ENCODE data around the gene DYNLRB2.

Gene DYNLRB2

DNA sequence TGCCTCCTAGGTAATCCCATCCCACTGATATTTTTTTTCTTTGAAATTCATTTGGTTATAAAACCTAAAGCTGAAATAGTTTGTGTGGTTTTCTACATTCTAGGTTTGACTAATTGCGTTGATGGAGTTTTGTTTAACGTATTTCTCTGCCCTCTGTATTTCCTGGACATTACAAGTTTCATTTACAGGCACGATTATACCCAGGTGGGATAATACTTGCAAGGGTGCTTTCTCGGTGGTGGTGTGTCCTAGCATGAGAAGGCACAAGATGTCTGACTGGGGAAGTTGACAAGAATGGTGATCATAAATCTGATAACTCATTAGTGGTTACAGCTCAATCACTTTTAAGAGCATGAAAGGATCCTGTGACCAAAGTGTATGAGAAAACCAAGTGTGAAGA, 45.0 kb downstream of the DYNLRB2 start:
- TF ChIP-seq, protein P1, sequence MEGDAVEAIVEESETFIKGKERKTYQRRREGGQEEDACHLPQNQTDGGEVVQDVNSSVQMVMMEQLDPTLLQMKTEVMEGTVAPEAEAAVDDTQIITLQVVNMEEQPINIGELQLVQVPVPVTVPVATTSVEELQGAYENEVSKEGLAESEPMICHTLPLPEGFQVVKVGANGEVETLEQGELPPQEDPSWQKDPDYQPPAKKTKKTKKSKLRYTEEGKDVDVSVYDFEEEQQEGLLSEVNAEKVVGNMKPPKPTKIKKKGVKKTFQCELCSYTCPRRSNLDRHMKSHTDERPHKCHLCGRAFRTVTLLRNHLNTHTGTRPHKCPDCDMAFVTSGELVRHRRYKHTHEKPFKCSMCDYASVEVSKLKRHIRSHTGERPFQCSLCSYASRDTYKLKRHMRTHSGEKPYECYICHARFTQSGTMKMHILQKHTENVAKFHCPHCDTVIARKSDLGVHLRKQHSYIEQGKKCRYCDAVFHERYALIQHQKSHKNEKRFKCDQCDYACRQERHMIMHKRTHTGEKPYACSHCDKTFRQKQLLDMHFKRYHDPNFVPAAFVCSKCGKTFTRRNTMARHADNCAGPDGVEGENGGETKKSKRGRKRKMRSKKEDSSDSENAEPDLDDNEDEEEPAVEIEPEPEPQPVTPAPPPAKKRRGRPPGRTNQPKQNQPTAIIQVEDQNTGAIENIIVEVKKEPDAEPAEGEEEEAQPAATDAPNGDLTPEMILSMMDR (conservative IDR thresholded peaks at IDR 0.05; ENCODE audit: low read length), result no peak
- no peak for TF ChIP-seq EZH2phosphoT487 (IDR thresholded peaks at IDR 0.05; ENCODE audit: borderline replicate concordance)
- no peak overlapping the region for H3K4me3 ChIP-seq (ENCODE audit: low read length, poor library complexity, severe bottlenecking)
- H3K36me3 ChIP-seq (ENCODE audit: insufficient read depth, low read length), result no peaks in the 10 kb centered on the region
- no peaks in the 10 kb centered on the region for H3K79me2 ChIP-seq (ENCODE audit: insufficient read depth, low read length)
- no peak overlapping the region for H3K4me2 ChIP-seq (ENCODE audit: low read depth, low read length, poor library complexity, severe bottlenecking)
- no peaks in the 10 kb centered on the region for H4K20me1 ChIP-seq (ENCODE audit: insufficient read depth, low read length, poor library complexity, severe bottlenecking)
- no peak overlapping the region for H2AFZ ChIP-seq (ENCODE audit: low read length)
- H3K9me3 ChIP-seq (ENCODE audit: insufficient read depth, low read depth, low read length), result no peaks in the 10 kb centered on the region
- H3K27me3 ChIP-seq (ENCODE audit: insufficient read depth, low read length, poor library complexity, severe bottlenecking), result no peaks in the 10 kb centered on the region
- no peaks in the 10 kb centered on the region for H3K9me2 ChIP-seq (replicated peaks; ENCODE audit: low read depth, low read length)
- H3K4me1 ChIP-seq (ENCODE audit: insufficient read depth, low read length, poor library complexity, severe bottlenecking), result peaks cover 18% of the 10 kb centered on the region
- H3K9ac ChIP-seq (ENCODE audit: low read depth, low read length, poor library complexity, severe bottlenecking), result no peak overlapping the region
- H3F3A ChIP-seq (ENCODE audit: low read depth), result no peaks in the 10 kb centered on the region

DNA sequence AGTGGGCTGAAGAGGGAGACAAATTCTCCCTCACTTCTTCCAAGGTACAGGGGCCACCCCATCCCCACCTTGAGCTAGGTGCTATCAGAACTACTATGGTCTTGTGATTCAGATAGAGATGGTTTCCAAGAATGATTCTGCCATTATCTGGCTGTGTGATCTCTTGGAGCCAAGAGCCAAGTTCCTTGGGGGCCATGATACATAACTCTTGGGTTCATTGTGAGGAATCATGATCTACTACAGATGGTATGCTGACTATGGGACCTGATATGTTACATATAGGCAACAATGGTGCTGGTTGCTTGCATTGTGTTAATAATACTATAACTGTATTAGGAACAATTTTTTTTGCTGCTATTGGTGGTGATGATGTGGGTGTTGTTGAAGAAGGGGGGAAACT, 45.7 kb downstream of the DYNLRB2 start:
- Histone ChIP-seq H3K4me1 (ENCODE audit: insufficient read depth, low read length, poor library complexity, severe bottlenecking) (peaks cover 19% of the 10 kb centered on the region), H2AFZ (ENCODE audit: low read length) (no peak overlapping the region), H3K9ac (ENCODE audit: low read depth, low read length, poor library complexity, severe bottlenecking) (no peak overlapping the region), H3F3A (ENCODE audit: low read depth) (0 out of 2 replicates have a peak, but pooled peaks cover 3% of the 10 kb centered on the region), H3K27me3 (ENCODE audit: insufficient read depth, low read length, poor library complexity, severe bottlenecking) (no peaks in the 10 kb centered on the region), H3K36me3 (ENCODE audit: insufficient read depth, low read length) (no peaks in the 10 kb centered on the region), H3K9me2 (replicated peaks; ENCODE audit: low read depth, low read length) (no peaks in the 10 kb centered on the region), H4K20me1 (ENCODE audit: insufficient read depth, low read length, poor library complexity, severe bottlenecking) (no peaks in the 10 kb centered on the region), H3K4me3 (ENCODE audit: low read length, poor library complexity, severe bottlenecking) (no peak overlapping the region), H3K79me2 (ENCODE audit: insufficient read depth, low read length) (no peaks in the 10 kb centered on the region), H3K9me3 (ENCODE audit: insufficient read depth, low read depth, low read length) (no peaks in the 10 kb centered on the region), H3K4me2 (ENCODE audit: low read depth, low read length, poor library complexity, severe bottlenecking) (no peak overlapping the region)
- TF ChIP-seq EZH2phosphoT487 (IDR thresholded peaks at IDR 0.05; ENCODE audit: borderline replicate concordance), result no peak
- TF ChIP-seq, protein P1 (conservative IDR thresholded peaks at IDR 0.05; ENCODE audit: low read length), result no peak

DNA sequence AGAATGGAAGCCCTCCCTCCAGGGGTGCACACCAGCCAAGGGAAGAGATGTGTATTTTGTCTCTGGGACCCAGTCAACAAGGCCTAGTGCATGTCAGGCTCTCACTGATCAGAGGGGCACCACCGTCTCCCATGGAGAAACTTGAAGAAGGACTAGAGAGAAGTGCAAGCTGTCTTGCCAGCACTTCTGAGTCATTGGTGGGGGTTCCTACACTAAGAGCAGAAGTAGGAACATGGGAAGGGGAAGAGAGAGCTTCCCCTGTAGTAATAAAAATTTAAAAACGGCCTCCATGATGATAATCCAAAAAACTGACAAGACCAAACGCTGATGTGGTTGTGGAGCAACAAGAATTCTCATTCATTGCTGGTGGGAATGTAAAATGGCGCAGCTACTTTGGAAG, 46.3 kb downstream of the DYNLRB2 start:
- 0 out of 2 replicates have a peak, but pooled peaks cover 3% of the 10 kb centered on the region for H3F3A ChIP-seq (ENCODE audit: low read depth)
- no peak overlapping the region for H2AFZ ChIP-seq (ENCODE audit: low read length)
- TF ChIP-seq, protein P1 (conservative IDR thresholded peaks at IDR 0.05; ENCODE audit: low read length), result no peak
- TF ChIP-seq EZH2phosphoT487 (IDR thresholded peaks at IDR 0.05; ENCODE audit: borderline replicate concordance), result no peak
- H3K4me2 ChIP-seq (ENCODE audit: low read depth, low read length, poor library complexity, severe bottlenecking), result no peak overlapping the region
- no peaks in the 10 kb centered on the region for H3K36me3 ChIP-seq (ENCODE audit: insufficient read depth, low read length)
- no peaks in the 10 kb centered on the region for H3K9me2 ChIP-seq (replicated peaks; ENCODE audit: low read depth, low read length)
- peaks cover 25% of the 10 kb centered on the region for H3K4me1 ChIP-seq (ENCODE audit: insufficient read depth, low read length, poor library complexity, severe bottlenecking)
- H4K20me1 ChIP-seq (ENCODE audit: insufficient read depth, low read length, poor library complexity, severe bottlenecking), result no peaks in the 10 kb centered on the region
- no peak overlapping the region for H3K4me3 ChIP-seq (ENCODE audit: low read length, poor library complexity, severe bottlenecking)
- no peaks in the 10 kb centered on the region for H3K27me3 ChIP-seq (ENCODE audit: insufficient read depth, low read length, poor library complexity, severe bottlenecking)
- H3K9ac ChIP-seq (ENCODE audit: low read depth, low read length, poor library complexity, severe bottlenecking), result no peak overlapping the region
- no peaks in the 10 kb centered on the region for H3K9me3 ChIP-seq (ENCODE audit: insufficient read depth, low read depth, low read length)
- H3K79me2 ChIP-seq (ENCODE audit: insufficient read depth, low read length), result no peaks in the 10 kb centered on the region
